Neuron (in vitro differentiated cells): ENCODE measurements around the gene SCRN3.
A peak's percentile ranks its signal among the peaks of the same experiment; 100 is the strongest.
"Not testable (repeated sequence)": the region's sequence is repeated elsewhere in the genome, so short reads cannot be mapped to it uniquely, and the experiment has no call there.

Experiments
- H2AFZ ChIP-seq: one replicate; pipeline ENCODE4 v1.6.1; 2013; ENCODE audit warnings: low read depth, mild to moderate bottlenecking, inconsistent platforms, low read length, moderate library complexity
- H3K27me3 ChIP-seq: one replicate; pipeline ENCODE4 v1.6.1; 2013; ENCODE audit warnings: low read length; ENCODE audit not compliant: insufficient read depth
- H3K36me3 ChIP-seq: one replicate; pipeline ENCODE4 v1.6.1; 2013; ENCODE audit warnings: low read length; ENCODE audit not compliant: insufficient read depth
- H3K4me1 ChIP-seq: one replicate; pipeline ENCODE4 v1.6.1; 2013; ENCODE audit warnings: low read length; ENCODE audit not compliant: insufficient read depth
- H3K4me3 ChIP-seq: 2 replicates; pipeline ENCODE4 v1.5.1; 2013; ENCODE audit warnings: mild to moderate bottlenecking, low read length, moderate library complexity
- H3K9me3 ChIP-seq: one replicate; pipeline ENCODE4 v1.6.1; 2013; ENCODE audit warnings: low read length

The SCRN3 gene, protein sequence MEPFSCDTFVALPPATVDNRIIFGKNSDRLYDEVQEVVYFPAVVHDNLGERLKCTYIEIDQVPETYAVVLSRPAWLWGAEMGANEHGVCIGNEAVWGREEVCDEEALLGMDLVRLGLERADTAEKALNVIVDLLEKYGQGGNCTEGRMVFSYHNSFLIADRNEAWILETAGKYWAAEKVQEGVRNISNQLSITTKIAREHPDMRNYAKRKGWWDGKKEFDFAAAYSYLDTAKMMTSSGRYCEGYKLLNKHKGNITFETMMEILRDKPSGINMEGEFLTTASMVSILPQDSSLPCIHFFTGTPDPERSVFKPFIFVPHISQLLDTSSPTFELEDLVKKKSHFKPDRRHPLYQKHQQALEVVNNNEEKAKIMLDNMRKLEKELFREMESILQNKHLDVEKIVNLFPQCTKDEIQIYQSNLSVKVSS

DNA sequence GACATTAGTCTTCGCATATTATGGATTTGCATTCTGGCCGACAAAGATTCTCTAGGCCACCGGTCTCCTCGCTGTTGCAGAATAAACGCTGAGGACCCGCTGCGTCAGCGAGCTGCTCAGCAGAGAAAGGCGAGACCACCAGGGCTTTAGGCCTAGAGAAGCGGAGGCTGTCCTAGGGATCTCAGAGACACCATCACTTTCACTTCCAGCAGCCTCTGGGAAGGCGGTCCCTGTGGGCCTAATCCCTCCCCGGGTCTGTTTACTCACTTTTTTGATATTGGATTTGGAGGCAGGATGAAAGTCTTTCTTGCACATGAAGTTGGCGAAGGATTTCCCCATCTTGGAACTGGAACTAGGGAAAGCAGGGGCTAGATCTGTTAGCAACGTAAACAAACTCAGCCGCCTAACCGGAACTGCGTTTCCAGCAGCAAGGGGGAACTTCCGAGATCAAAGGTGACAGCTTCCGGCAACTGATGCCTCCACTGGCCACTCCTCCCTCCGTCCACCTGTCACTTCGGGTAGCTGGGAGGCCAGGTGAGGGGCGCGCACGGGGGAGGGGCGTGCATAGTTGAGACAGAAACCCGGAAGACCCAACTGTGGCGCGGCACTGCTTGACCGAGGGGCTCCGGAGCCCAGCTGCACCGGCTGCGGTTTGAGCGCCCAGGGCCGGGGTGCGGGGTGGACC, at the start of gene SCRN3:
TSS of gene SCRN3 (plus strand) at position 447 of the 685 bp plus-strand sequence. CDS start 2,554 bp downstream, outside the sequence.
- Histone ChIP-seq H3K4me1 (peaks cover 18% of the 10 kb centered on the region), H3K27me3 (no peaks in the 10 kb centered on the region), H3K4me3 (peak within 1 kb of the TSS; percentile 92), H3K9me3 (peaks cover 2% of the 10 kb centered on the region), H3K36me3 (peaks cover 18% of the 10 kb centered on the region), H2AFZ (peak within 1 kb of the TSS; percentile 78)

- H3K27me3 ChIP-seq: no peaks in the 10 kb centered on the region
Measured at GRCh38 chr2:174350018-174350417, 45.5 kb upstream of the SCRN3 start.

GRCh38 chr2:174350593-174351181, 44.8 kb upstream of the SCRN3 start:
- no peaks in the 10 kb centered on the region for H3K9me3 ChIP-seq
- H3K27me3 ChIP-seq: no peaks in the 10 kb centered on the region
- H3K36me3 ChIP-seq: peaks cover 13% of the 10 kb centered on the region

More at GRCh38 chr2:174350018-174350417, 45.5 kb upstream of the SCRN3 start:
- H3K36me3 ChIP-seq: peaks cover 13% of the 10 kb centered on the region
- no peak overlapping the region for H3K4me3 ChIP-seq
- H2AFZ ChIP-seq: no peak overlapping the region
- no peaks in the 10 kb centered on the region for H3K4me1 ChIP-seq
- H3K9me3 ChIP-seq: no peaks in the 10 kb centered on the region

GRCh38 chr2:174353004-174353403, 42.5 kb upstream of the SCRN3 start:
- H3K9me3 ChIP-seq: no peaks in the 10 kb centered on the region

More at GRCh38 chr2:174350593-174351181, 44.8 kb upstream of the SCRN3 start:
- H3K4me1 ChIP-seq: no peaks in the 10 kb centered on the region
- H2AFZ ChIP-seq: no peak overlapping the region
- H3K4me3 ChIP-seq: no peak overlapping the region

GRCh38 chr2:174356347-174356746, 39.2 kb upstream of the SCRN3 start:
- Histone ChIP-seq H3K36me3 (peaks cover 11% of the 10 kb centered on the region), H3K9me3 (no peaks in the 10 kb centered on the region), H2AFZ (no peak overlapping the region), H3K4me1 (no peaks in the 10 kb centered on the region), H3K4me3 (no peak overlapping the region), H3K27me3 (no peaks in the 10 kb centered on the region)

More at GRCh38 chr2:174353004-174353403, 42.5 kb upstream of the SCRN3 start:
- peaks cover 13% of the 10 kb centered on the region for H3K36me3 ChIP-seq
- H3K4me1 ChIP-seq: no peaks in the 10 kb centered on the region
- H3K27me3 ChIP-seq: no peaks in the 10 kb centered on the region
- no peak overlapping the region for H2AFZ ChIP-seq
- H3K4me3 ChIP-seq: no peak overlapping the region

DNA sequence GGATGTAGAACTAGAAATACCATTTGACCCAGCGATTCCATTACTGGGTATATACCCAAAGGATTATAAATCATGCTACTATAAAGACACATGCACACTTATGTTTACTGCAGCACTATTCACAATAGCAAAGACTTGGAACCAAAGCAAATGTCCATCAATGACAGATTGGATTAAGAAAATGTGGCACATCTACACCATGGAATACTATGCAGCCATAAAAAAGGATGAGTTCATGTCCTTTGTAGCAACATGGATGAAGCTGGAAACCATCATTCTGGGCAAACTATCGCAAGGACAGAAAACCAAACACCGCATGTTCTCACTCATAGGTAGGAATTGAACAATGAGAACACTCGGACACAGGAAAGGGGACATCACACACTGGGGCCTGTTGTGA, 35.9 kb upstream of the SCRN3 start:
- Histone ChIP-seq H3K36me3 (peaks cover 16% of the 10 kb centered on the region), H3K9me3 (peaks cover 11% of the 10 kb centered on the region)
- H2AFZ ChIP-seq, H3K4me3 ChIP-seq, H3K27me3 ChIP-seq, H3K4me1 ChIP-seq: not testable (repeated sequence)

DNA sequence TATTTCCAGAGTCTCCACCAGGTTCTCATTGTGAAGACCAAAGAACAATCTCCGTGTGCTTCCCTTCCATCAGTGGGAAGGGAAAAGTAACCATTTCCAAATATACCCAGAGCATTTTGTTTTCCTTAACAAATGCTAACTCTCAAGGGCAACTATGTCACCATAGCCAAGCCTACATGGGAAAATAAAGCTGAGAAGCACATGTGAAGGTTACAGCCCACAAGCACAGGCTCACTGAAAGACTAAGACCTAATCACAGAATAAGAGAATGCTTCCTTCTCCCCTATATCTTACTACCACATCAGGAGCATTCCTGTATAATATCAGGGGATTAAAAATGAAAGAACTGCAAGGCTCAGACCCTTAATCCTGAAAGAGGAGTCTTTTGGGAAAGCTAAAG, 32.6 kb upstream of the SCRN3 start:
- peaks cover 26% of the 10 kb centered on the region for H3K36me3 ChIP-seq
- no peaks in the 10 kb centered on the region for H3K4me1 ChIP-seq
- H3K4me3 ChIP-seq: no peak overlapping the region
- H3K9me3 ChIP-seq: peaks cover 22% of the 10 kb centered on the region
- no peaks in the 10 kb centered on the region for H3K27me3 ChIP-seq
- H2AFZ ChIP-seq: no peak overlapping the region

DNA sequence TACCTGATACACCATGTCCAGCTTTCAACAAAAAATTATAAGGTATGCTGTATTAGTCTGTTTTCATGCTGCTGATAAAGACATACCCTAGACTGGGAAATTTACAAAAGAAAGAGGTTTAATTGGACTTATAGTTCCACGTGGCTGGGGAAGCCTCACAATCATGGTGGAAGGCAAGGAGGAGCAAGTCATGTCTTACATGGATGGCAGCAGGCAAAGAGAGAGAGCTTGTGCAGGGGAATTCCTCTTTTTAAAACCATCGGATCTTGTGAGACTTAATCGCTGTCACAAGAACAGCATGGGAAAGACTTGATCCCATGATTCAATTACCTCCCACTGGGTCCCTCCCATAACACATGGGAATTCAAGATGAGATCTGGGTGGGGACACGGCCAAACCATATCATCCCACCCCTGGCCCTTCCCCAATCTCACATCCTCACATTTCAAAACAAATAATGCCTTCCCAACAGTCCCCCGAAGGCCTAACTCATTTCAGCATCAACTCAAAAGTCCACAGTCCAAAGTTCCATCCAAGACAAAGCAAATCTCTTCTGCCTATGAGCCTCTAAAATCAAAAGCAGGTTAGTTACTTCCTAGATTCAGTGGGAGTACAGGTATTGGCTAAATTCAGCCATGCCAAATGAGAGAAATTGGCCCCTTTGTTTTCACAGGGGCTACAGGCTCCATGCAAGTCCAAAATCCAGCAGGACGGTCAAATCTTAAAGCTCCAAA, 31.9 kb upstream of the SCRN3 start:
- Histone ChIP-seq H3K36me3 (peaks cover 26% of the 10 kb centered on the region), H3K9me3 (peaks cover 22% of the 10 kb centered on the region)
- not testable (repeated sequence) for H3K4me3 ChIP-seq, H3K4me1 ChIP-seq, H2AFZ ChIP-seq, H3K27me3 ChIP-seq

- Histone ChIP-seq H3K27me3 (no peaks in the 10 kb centered on the region), H3K4me3 (no peak overlapping the region), H2AFZ (no peak overlapping the region), H3K4me1 (no peaks in the 10 kb centered on the region), H3K36me3 (peaks cover 28% of the 10 kb centered on the region), H3K9me3 (peaks cover 22% of the 10 kb centered on the region)
Measured at GRCh38 chr2:174364628-174365027, 30.9 kb upstream of the SCRN3 start.

DNA sequence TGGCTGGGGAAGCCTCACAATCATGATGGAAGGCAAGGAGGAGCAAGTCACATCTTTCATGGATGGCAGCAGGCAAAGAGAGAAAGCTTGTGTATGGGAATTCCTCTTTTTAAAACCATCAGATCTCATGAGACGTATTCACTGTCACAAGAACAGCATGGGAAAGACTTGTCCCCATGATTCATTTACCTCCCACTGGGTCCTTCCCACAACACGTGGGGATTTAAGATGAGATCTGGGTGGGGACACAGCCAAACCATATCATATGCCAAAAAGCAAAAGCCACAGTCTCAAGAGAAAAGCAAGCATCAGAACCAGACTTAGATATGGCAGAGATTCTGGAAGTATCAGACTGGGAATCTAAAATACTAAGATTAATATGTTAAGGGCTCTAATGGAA, 30.0 kb upstream of the SCRN3 start:
- Histone ChIP-seq H3K4me3 (no peak overlapping the region), H3K36me3 (peaks cover 30% of the 10 kb centered on the region), H3K27me3 (no peaks in the 10 kb centered on the region), H2AFZ (no peak overlapping the region), H3K9me3 (peaks cover 22% of the 10 kb centered on the region), H3K4me1 (no peaks in the 10 kb centered on the region)

GRCh38 chr2:174368691-174369090, 26.8 kb upstream of the SCRN3 start:
- Histone ChIP-seq H2AFZ (no peak overlapping the region), H3K4me1 (no peaks in the 10 kb centered on the region), H3K36me3 (peaks cover 28% of the 10 kb centered on the region), H3K9me3 (peaks cover 20% of the 10 kb centered on the region), H3K27me3 (no peaks in the 10 kb centered on the region), H3K4me3 (no peak overlapping the region)

GRCh38 chr2:174376967-174377366, 18.6 kb upstream of the SCRN3 start:
- no peak overlapping the region for H2AFZ ChIP-seq
- no peaks in the 10 kb centered on the region for H3K4me1 ChIP-seq
- peaks cover 59% of the 10 kb centered on the region for H3K36me3 ChIP-seq
- H3K9me3 ChIP-seq: no peaks in the 10 kb centered on the region
- no peak overlapping the region for H3K4me3 ChIP-seq
- no peaks in the 10 kb centered on the region for H3K27me3 ChIP-seq
